Measurements from ENCODE around the gene ST6GALNAC4.

The ST6GALNAC4 gene

DNA sequence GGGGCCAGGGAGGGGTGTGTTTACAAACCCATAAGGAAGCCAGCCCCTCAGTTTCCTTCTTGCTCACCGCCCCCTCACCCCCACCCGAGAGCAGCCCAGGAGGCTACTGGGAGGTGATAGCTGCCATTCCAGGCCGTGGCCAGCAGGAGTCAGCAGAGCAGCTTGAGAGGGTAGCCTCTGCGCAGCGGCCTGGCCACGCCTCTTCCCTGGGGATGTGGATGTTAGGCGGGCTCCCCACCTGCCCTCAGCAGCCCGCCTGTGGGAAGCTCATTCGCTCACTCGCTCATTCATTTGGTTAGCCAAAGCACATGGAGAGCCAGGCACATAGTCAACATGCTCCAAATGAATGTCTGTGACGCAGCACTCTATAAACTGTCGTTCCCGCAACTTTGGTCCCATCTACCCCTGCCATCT, 26.9 kb upstream of the ST6GALNAC4 start:
- Histone ChIP-seq H3K27me3 (ENCODE audit: control insufficient read depth, insufficient read depth, low read length) (no peaks in the 10 kb centered on the region), H3K4me3 (ENCODE audit: low read length) (no peak overlapping the region), H3K36me3 (ENCODE audit: control insufficient read depth, insufficient read depth, low read length) (peaks cover 15% of the 10 kb centered on the region), H3K4me1 (ENCODE audit: control insufficient read depth, insufficient read depth, low read length) (no peaks in the 10 kb centered on the region), H3K9ac (ENCODE audit: low read length) (no peak overlapping the region), H3K27ac (ENCODE audit: low read depth, low read length) (no peak overlapping the region)

DNA sequence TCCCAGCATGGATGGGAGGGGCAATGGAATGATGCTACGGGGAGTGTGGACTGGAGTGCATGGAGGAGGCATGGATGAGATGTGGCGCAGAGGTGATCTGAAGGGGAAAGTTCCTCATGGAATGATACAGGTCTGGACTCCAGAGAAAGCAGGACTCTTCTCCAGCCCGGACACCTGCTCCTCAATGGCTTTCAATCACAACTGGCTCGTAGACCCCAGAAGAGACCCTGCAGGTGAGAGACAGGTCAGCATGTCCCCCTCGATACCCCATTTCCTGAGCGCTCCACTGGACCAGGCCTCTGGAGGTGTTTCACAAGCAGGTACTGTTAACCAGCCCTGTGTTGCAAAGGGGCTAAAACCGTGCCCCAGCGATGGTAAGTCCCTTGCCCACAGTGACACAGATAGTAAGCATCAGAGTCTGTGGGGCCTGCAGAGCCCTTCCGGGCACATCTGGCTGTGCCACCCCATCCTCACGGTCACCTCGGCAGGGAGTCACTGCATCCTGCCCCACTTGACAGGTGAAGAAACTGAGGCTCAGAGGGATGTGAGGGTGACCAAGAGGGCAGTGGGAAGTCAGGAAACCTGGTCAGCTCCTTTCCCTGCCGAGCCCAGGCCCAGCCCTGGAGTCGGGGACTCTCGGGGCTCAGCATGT, 26.3 kb upstream of the ST6GALNAC4 start:
- Histone ChIP-seq H3K4me1 (ENCODE audit: control insufficient read depth, insufficient read depth, low read length) (peaks cover 6% of the 10 kb centered on the region), H3K27me3 (ENCODE audit: control insufficient read depth, insufficient read depth, low read length) (no peaks in the 10 kb centered on the region), H3K9ac (ENCODE audit: low read length) (no peak overlapping the region), H3K4me3 (ENCODE audit: low read length) (no peak overlapping the region), H3K27ac (ENCODE audit: low read depth, low read length) (no peak overlapping the region), H3K36me3 (ENCODE audit: control insufficient read depth, insufficient read depth, low read length) (peaks cover 15% of the 10 kb centered on the region)

DNA sequence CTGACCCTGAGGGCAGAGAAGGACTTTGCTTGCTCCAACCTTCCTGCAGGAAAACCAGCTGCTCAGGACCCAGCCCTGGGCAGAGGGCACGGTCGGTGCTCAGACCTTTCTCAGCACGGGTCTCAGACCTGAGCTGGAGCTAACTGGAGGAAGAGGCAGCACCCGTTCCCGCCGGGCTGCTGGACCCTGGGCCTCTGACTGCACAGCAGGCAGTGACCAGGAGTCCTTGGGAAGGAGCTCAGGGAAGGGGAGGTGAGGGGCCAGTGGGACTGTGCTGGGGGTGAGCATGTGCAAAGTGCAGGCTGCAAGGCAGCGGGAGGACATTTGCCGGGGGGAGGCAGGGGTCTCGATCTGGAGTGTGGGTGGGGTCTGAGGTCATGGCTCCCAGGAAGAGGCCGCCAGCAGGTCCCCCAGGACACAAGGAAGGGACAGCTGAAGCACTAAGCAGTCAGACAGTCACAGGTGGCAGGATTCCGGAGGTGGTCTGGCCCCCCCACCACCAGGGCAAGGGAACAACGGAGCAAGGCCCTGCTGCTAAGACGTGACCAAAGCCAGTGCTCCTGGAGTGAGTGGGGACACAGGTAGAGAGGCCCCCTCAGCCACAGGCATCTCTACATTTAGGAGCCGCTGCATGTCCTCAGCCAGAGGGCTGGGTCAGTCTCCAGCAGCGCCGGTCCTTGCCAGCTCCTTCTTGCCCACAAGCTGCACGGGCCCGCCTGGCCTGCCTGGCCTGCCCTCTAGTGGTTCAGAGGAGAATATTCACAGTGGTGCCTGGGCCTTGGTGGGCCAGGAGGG, 25.6 kb upstream of the ST6GALNAC4 start:
- Histone ChIP-seq H3K4me1 (ENCODE audit: control insufficient read depth, insufficient read depth, low read length) (peaks cover 8% of the 10 kb centered on the region), H3K9ac (ENCODE audit: low read length) (no peak overlapping the region), H3K27ac (ENCODE audit: low read depth, low read length) (no peak overlapping the region), H3K36me3 (ENCODE audit: control insufficient read depth, insufficient read depth, low read length) (peaks cover 15% of the 10 kb centered on the region), H3K4me3 (ENCODE audit: low read length) (no peak overlapping the region), H3K27me3 (ENCODE audit: control insufficient read depth, insufficient read depth, low read length) (no peaks in the 10 kb centered on the region)

DNA sequence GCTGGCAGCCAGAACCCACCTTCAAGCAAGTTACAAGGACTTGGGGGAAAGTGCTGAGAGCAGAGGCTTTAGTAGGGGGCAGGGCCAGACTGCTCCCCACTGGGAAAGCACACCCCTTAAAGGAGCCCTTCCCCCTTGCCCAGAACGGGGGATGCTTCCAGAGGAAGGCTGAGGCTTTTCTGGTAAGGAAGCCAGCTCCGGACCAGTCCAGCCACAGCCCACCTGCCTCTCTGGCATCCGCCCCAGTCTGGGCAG, 25.0 kb upstream of the ST6GALNAC4 start:
- no peak overlapping the region for H3K27ac ChIP-seq (ENCODE audit: low read depth, low read length)
- H3K27me3 ChIP-seq (ENCODE audit: control insufficient read depth, insufficient read depth, low read length): no peaks in the 10 kb centered on the region
- H3K36me3 ChIP-seq (ENCODE audit: control insufficient read depth, insufficient read depth, low read length): peaks cover 15% of the 10 kb centered on the region
- no peak overlapping the region for H3K4me3 ChIP-seq (ENCODE audit: low read length)
- H3K4me1 ChIP-seq (ENCODE audit: control insufficient read depth, insufficient read depth, low read length): peaks cover 8% of the 10 kb centered on the region
- H3K9ac ChIP-seq (ENCODE audit: low read length): no peak overlapping the region

DNA sequence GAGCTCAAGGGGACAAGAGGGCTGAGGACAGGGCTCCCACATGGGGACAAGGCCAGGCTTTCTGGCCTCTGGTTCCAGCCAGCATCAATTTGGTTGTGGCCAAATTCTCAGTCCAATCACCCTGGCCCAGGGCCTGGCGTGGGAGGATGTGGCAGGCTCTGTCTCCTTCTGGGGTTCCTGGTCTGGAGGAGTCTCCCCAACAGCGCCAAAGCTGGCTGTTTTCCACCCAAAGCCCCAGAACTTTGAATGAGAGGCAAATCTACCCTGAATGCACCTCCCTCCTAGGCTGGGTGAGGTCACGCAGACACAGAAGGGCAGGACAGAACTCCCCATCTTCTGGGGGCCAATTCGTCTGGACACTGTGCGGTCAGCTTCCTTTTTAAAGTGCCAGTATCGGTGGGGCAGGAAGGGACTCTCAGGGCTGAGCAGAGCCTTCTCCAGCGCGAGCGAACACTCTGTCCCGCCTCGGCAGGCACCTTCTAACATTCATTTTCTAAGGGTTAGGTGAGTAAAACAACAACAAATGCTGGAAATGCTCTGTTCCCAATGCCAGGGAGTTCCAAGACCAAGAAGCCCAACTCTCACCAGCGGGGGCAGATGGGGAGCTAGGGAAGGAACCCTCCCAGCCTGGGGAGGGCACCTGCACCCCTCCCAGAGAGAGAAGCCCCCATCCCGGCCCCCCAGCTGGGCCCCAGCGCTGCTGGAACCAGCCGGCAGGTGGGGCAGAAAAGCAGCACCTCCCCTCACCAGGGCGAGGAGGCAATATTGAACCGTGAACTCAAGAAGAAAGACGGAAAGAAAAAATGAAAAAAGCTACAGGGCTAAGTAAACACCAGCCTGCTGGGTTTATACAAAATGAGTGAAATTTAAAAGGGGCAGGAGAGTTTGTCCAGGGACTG, 24.5 kb upstream of the ST6GALNAC4 start:
- H3K36me3 ChIP-seq (ENCODE audit: control insufficient read depth, insufficient read depth, low read length): peaks cover 15% of the 10 kb centered on the region
- no peaks in the 10 kb centered on the region for H3K27me3 ChIP-seq (ENCODE audit: control insufficient read depth, insufficient read depth, low read length)
- H3K4me1 ChIP-seq (ENCODE audit: control insufficient read depth, insufficient read depth, low read length): peaks cover 9% of the 10 kb centered on the region
- no peak overlapping the region for H3K9ac ChIP-seq (ENCODE audit: low read length)
- no peak overlapping the region for H3K27ac ChIP-seq (ENCODE audit: low read depth, low read length)
- H3K4me3 ChIP-seq (ENCODE audit: low read length): no peak overlapping the region

DNA sequence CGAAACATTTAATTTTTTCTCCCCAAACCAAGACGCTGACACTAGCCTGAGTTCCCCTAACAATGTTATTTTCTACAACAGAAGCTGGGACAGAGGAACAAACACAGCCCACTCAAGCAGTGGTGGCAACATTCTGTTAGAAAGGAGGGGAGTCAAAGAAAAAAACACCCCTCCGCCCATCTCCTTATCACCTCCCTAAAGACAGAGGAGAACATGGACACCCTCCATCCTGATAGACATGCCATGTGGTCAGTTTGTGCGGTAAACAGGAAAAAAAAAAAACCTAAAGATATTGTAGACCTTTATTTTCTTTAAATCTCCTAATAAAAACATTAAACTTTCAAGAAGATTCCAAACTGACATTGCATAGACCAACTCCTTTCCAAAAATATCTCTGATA, 23.8 kb upstream of the ST6GALNAC4 start:
- Histone ChIP-seq H3K4me3 (ENCODE audit: low read length) (no peak overlapping the region), H3K36me3 (ENCODE audit: control insufficient read depth, insufficient read depth, low read length) (peaks cover 13% of the 10 kb centered on the region), H3K27ac (ENCODE audit: low read depth, low read length) (no peak overlapping the region), H3K9ac (ENCODE audit: low read length) (no peak overlapping the region), H3K27me3 (ENCODE audit: control insufficient read depth, insufficient read depth, low read length) (no peaks in the 10 kb centered on the region), H3K4me1 (ENCODE audit: control insufficient read depth, insufficient read depth, low read length) (peaks cover 12% of the 10 kb centered on the region)

DNA sequence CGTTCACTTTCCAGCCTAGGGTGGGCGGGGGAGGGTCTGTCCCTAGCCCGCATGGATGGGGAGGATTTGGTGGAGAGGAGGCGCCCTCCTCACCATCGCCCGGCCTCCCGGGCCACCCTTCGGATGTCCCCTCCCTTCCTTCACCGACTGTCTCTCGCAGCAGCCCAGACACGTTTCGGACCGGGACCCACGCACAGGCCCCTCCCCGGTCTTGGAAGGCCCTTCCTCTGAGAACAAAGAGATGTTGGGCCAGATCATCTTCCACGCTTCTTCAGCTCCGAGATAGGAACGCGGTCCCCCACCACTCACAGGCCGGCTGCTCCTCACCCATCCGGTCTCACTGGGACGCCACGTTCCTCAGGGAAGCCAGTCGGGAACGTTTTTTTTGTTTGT, 21.5 kb upstream of the ST6GALNAC4 start:
- Histone ChIP-seq H3K27me3 (ENCODE audit: control insufficient read depth, insufficient read depth, low read length) (no peaks in the 10 kb centered on the region), H3K9ac (ENCODE audit: low read length) (no peak overlapping the region), H3K4me1 (ENCODE audit: control insufficient read depth, insufficient read depth, low read length) (peaks cover 12% of the 10 kb centered on the region), H3K36me3 (ENCODE audit: control insufficient read depth, insufficient read depth, low read length) (peaks cover 11% of the 10 kb centered on the region), H3K27ac (ENCODE audit: low read depth, low read length) (no peak overlapping the region), H3K4me3 (ENCODE audit: low read length) (peak overlapping the region; percentile 69)

DNA sequence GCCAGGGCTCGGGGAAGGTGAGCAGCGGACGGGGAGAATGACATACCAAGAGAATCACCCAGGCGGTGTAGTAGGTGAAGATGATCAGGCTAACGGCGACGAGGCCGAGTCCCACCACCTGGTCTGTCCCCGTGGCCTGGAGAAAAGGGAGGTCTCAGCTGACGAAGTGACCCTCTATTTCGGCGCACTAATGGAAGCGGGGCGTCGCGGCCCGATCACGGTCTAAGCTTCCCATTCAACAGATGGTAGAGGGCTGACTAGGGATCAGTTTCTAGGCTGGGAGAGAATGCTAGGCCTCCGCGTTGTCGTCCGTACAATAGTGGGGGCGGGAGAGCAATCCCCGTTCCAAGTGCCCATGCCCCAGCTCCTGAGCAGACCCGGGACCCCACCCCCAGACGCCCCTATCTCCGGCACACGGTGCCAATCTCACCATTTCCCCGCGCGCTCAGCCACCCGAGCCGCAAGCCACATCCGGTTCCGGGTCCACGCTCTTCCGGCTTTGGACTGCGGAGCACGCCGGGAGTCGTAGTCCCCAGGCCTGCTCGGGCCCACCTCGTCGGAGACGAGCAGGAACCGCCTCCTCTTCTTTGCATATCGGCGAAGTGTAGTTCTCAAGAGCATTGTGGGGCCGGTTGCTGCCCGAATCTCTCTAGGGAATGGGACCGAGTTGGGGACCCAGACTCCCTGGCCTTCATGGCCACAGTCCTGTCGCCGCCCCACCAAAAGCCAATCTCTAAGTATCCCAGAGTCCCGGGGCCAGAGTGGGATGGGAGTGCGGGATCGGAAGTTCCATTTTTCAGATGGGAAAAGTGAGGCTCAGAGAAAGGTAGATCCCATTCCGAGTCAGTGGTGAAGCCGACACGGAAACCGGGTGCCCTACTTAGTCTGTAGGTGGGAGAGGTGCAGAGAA, 20.8 kb upstream of the ST6GALNAC4 start, which contains the start of gene DPM2:
Gene DPM2, minus strand, starts transcription at position 467 of the 910 bp plus-strand sequence. Its CDS starts 34 bp downstream, at position 433.
- Histone ChIP-seq H3K27me3 (ENCODE audit: control insufficient read depth, insufficient read depth, low read length) (no peaks in the 10 kb centered on the region), H3K4me1 (ENCODE audit: control insufficient read depth, insufficient read depth, low read length) (peaks cover 12% of the 10 kb centered on the region), H3K9ac (ENCODE audit: low read length) (peak within 1 kb of the TSS; percentile 33), H3K4me3 (ENCODE audit: low read length) (peak within 1 kb of the TSS; percentile 69), H3K36me3 (ENCODE audit: control insufficient read depth, insufficient read depth, low read length) (peaks cover 5% of the 10 kb centered on the region), H3K27ac (ENCODE audit: low read depth, low read length) (peak within 1 kb of the TSS; percentile 50)

DNA sequence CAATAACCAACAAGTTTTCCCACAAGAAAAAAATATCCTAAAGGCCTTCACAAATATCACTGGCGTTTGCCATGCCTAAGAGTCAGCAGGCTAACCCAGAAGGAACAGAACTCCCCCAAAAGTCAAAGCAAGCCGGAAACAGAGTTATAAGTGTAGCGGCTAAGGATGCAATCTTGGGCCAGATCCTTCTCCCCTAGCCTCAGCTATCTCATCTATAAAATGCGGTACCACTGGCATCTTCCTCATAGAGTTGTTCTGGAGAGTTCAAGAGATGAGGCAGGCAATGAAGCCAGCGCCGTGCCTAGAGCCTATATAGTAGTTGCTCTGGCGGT, 20.2 kb upstream of the ST6GALNAC4 start:
- Histone ChIP-seq H3K4me1 (ENCODE audit: control insufficient read depth, insufficient read depth, low read length) (peaks cover 12% of the 10 kb centered on the region), H3K9ac (ENCODE audit: low read length) (peak overlapping the region; percentile 33), H3K27me3 (ENCODE audit: control insufficient read depth, insufficient read depth, low read length) (no peaks in the 10 kb centered on the region), H3K27ac (ENCODE audit: low read depth, low read length) (no peak overlapping the region), H3K36me3 (ENCODE audit: control insufficient read depth, insufficient read depth, low read length) (no peaks in the 10 kb centered on the region), H3K4me3 (ENCODE audit: low read length) (peak overlapping the region; percentile 69)

DNA sequence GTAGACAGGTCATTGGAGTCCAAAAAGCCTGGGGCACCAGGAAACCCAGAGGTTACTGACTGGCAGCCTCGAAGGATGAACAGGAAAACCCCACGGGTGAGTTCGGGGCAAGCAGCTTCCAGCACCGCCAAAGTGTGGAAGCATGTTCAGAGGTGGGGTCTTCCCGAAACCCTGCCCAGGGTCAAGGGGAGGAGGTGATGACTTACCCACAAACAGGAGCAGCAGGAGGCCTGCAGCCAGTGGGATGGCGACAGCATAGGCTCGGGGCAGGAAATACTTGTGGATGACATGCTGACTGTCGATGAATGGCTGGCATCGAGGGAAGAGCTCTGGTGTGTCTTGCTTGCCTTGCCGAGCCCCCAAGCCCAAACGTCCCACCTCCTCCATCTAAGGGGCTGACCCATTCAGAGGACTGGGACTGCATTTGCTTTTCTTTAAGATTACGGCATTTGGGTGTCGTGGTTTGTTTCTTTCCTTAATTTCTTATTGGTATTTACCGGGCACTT, 19.6 kb upstream of the ST6GALNAC4 start:
- Histone ChIP-seq H3K9ac (ENCODE audit: low read length) (no peak overlapping the region), H3K4me1 (ENCODE audit: control insufficient read depth, insufficient read depth, low read length) (peaks cover 12% of the 10 kb centered on the region)

DNA sequence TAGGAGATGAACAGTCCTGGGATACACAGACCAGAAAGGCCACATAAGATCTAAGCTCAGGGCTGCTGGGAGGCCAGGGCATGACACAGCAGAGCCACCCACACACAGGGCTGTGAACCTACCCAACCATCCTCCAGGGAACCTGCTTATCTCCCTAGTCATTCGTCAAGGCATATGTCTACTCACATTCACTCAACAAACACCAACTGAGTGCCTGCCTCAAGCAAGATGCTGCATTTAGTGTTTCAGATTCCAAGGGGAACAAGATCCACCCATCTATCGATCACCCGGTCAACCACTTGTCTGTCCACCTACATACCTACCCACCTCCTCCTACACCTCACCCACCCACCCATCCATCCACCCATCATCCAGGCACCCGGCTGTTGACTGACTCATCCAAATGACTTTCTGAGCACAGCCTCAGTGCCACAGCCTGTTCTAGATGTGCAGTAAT, 19.0 kb upstream of the ST6GALNAC4 start:
- Histone ChIP-seq H3K4me1 (ENCODE audit: control insufficient read depth, insufficient read depth, low read length) (peaks cover 12% of the 10 kb centered on the region), H3K27me3 (ENCODE audit: control insufficient read depth, insufficient read depth, low read length) (no peaks in the 10 kb centered on the region), H3K36me3 (ENCODE audit: control insufficient read depth, insufficient read depth, low read length) (no peaks in the 10 kb centered on the region), H3K9ac (ENCODE audit: low read length) (no peak overlapping the region), H3K27ac (ENCODE audit: low read depth, low read length) (no peak overlapping the region), H3K4me3 (ENCODE audit: low read length) (no peak overlapping the region)

More for the DNA sequence above, 19.6 kb upstream of the ST6GALNAC4 start:
- Histone ChIP-seq H3K36me3 (ENCODE audit: control insufficient read depth, insufficient read depth, low read length) (no peaks in the 10 kb centered on the region), H3K27ac (ENCODE audit: low read depth, low read length) (no peak overlapping the region), H3K27me3 (ENCODE audit: control insufficient read depth, insufficient read depth, low read length) (no peaks in the 10 kb centered on the region), H3K4me3 (ENCODE audit: low read length) (no peak overlapping the region)
